Gastroesophageal sphincter (tissue), 4 donors: ENCODE results near the gene DDIT3. TPM values are rescaled to one million over a fixed set of nuclear protein-coding genes. Genes with fewer than 3 reads are reported as not detected.

Experiments
- ATAC-seq: fragments of 150-250 bp; one replicate; pipeline ENCODE4 v1.9.1; 2016; ENCODE audit warnings: mild to moderate bottlenecking, moderate library complexity
- H3K27ac ChIP-seq, 4 donors: fragments of 200-600 bp; sonication (generic) in 3 of 4; 1 replicate in 3 of 4; 2 replicates in 1 of 4; pipeline ENCODE4 v1.5.1; 2016 to 2019
- H3K27me3 ChIP-seq: fragments of 200-600 bp; sonication (generic); one replicate; pipeline ENCODE4 v1.5.1; 2019
- H3K36me3 ChIP-seq, 2 donors: fragments of 200-600 bp; sonication (generic); one replicate each; pipeline ENCODE4 v1.5.1; 2019; ENCODE audit warnings: control low read depth in 1 of 2
- H3K4me1 ChIP-seq, 3 donors: fragments of 200-600 bp; sonication (generic); 1 replicate in 2 of 3; 2 replicates in 1 of 3; pipeline ENCODE4 v1.5.1; 2016 to 2019; ENCODE audit warnings: control low read depth in 2 of 3
- H3K4me3 ChIP-seq, 2 donors: fragments of 200-600 bp; sonication (generic); one replicate each; pipeline ENCODE4 v1.5.1; 2019; ENCODE audit warnings: mild to moderate bottlenecking in 1 of 2, moderate library complexity in 1 of 2
- H3K9me3 ChIP-seq, 3 donors: fragments of 200-600 bp; sonication (generic); one replicate each; pipeline ENCODE4 v1.5.1; 2017 to 2019; ENCODE audit warnings: control low read depth in 2 of 3
- EP300 ChIP-seq: sonication (generic); formaldehyde crosslinking; IDR thresholded peaks from one replicate; pipeline ENCODE4 v1.6.1; 2017; ENCODE audit warnings: antibody characterized with exemption, mild to moderate bottlenecking
- POLR2A ChIP-seq, 2 donors: fragments of 450-650 bp; IDR thresholded peaks; one replicate each; pipeline ENCODE4 v1.6.1; 2017; ENCODE audit warnings: antibody characterized with exemption in 2 of 2, mild to moderate bottlenecking in 2 of 2, moderate library complexity in 1 of 2
- POLR2AphosphoS5 ChIP-seq: sonication (generic); formaldehyde crosslinking; IDR thresholded peaks from one replicate; pipeline ENCODE4 v1.6.1; 2017; ENCODE audit warnings: antibody characterized with exemption
- WGBS, 2 donors: methylation state at CpG; one replicate each; pipeline ENCODE4 v1.1.5; 2018; ENCODE audit warnings: low coverage in 1 of 2; 5-methylcytosine and 5-hydroxymethylcytosine counted together
- total RNA-seq, 4 donors: library from RNA; depleted of rRNA; stranded (reverse); fragments of >200 nt; gene quantifications; one replicate each; pipeline ENCODE4 v1.1.0, GENCODE V29; 2016
- TF ChIP-seq, protein P1 (sequence below), 4 experiments: fragments of 200-600 bp in 2 of 4; fragments of 450-650 bp in 2 of 4; sonication (generic) in 1 of 4; IDR thresholded peaks; one replicate each; pipeline ENCODE4 v1.5.1; 2017 to 2019; ENCODE audit warnings: antibody characterized with exemption in 4 of 4, mild to moderate bottlenecking in 2 of 4, moderate library complexity in 2 of 4

DDIT3 gene
- total RNA-seq, 4 donors from 2014 or later, result 17.7 to 41.2 (median 36.5) TPM

DNA sequence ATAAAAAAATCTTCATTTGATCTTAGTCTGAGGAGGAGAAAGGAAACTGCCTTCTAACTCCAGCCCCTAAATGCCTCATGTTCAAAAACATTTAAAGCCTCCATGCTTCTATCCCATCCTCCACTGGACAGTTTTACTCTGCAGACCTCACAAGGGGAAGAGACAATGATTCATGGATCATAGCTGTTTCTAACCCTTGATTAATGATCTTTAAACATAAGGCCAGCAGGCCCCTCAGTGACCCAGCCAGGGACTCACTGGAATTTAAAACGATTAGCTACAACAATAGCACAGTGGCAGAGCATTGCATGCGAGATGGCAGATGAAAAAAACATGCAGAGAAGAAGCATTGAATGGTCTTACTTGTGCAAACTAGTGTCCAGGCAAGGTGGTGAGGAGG is 20.7 kb upstream of the DDIT3 start:
- H3K9me3 ChIP-seq, result no peaks in the 10 kb centered on the region
- H3K27ac ChIP-seq, result no peak overlapping the region
- 17 to 21% methylated on average over 2 of the region's 2 CpGs for WGBS, 2 donors
- no peak overlapping the region for H3K4me3 ChIP-seq
- H3K27me3 ChIP-seq, result no peaks in the 10 kb centered on the region
- no peak for ATAC-seq
- H3K4me1 ChIP-seq, result peaks cover 3 to 35% (median 8%) of the 10 kb centered on the region in 3 donors
- no peak for TF ChIP-seq POLR2A (IDR thresholded peaks at IDR 0.05)
- TF ChIP-seq, protein P1, sequence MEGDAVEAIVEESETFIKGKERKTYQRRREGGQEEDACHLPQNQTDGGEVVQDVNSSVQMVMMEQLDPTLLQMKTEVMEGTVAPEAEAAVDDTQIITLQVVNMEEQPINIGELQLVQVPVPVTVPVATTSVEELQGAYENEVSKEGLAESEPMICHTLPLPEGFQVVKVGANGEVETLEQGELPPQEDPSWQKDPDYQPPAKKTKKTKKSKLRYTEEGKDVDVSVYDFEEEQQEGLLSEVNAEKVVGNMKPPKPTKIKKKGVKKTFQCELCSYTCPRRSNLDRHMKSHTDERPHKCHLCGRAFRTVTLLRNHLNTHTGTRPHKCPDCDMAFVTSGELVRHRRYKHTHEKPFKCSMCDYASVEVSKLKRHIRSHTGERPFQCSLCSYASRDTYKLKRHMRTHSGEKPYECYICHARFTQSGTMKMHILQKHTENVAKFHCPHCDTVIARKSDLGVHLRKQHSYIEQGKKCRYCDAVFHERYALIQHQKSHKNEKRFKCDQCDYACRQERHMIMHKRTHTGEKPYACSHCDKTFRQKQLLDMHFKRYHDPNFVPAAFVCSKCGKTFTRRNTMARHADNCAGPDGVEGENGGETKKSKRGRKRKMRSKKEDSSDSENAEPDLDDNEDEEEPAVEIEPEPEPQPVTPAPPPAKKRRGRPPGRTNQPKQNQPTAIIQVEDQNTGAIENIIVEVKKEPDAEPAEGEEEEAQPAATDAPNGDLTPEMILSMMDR (IDR thresholded peaks at IDR 0.05), result no peak
- no peak for TF ChIP-seq POLR2AphosphoS5
- TF ChIP-seq EP300, result no peak
- peaks cover 0 to 55% of the 10 kb centered on the region in 2 donors for H3K36me3 ChIP-seq

DNA sequence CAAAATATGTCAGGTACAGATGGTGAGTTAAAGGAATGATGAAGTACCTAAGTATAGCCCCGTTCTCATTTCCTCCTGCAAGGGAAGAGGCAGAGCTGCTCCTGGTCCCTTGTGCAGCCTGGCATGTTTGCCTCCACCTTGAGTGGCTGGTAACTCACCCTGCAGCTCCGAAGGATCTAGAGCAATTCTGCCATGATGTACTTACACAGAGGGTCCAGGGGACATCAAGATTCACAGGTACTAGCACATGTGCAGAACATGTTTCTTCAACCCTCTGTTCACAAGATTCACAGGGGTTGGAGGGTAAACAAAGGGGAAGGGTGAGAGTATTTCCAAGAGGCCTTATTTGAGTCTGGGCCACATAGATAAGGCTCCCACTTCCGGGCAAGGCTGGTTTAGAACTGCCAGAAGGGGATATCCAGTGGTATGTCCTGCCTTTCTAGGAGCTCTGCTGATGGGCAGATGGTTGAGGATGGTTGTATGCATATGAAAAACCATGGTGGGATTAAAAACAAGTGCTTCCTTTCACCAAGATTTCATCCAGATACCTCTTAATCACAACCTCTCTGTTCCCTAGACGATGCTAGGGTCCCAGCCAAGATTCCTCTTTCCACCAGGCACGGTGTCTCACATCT is 18.9 kb upstream of the DDIT3 start:
- Histone ChIP-seq H3K9me3 (no peaks in the 10 kb centered on the region), H3K27ac (no peak overlapping the region), H3K4me1 (peaks cover 0 to 18% (median 0%) of the 10 kb centered on the region in 3 donors), H3K4me3 (no peak overlapping the region), H3K27me3 (no peaks in the 10 kb centered on the region), H3K36me3 (peaks cover 0 to 73% of the 10 kb centered on the region in 2 donors)
- TF ChIP-seq, protein P1 (IDR thresholded peaks at IDR 0.05), result no peak
- TF ChIP-seq EP300, result no peak
- no peak for TF ChIP-seq POLR2A (IDR thresholded peaks at IDR 0.05)
- no peak for TF ChIP-seq POLR2AphosphoS5
- no peak for ATAC-seq
- WGBS, 2 donors, result 60 to 79% methylated on average over 1 to 4 of the region's 5 CpGs

- H3K9me3 ChIP-seq, result no peaks in the 10 kb centered on the region
- no peak for TF ChIP-seq EP300
- H3K36me3 ChIP-seq, result peaks cover 0 to 86% of the 10 kb centered on the region in 2 donors
- H3K27me3 ChIP-seq, result no peaks in the 10 kb centered on the region
- 100% methylated on average over 1 of the region's 1 CpG; no CpG with 5 or more reads in 1 of the 2 donors for WGBS, 2 donors
- no peak overlapping the region for H3K4me3 ChIP-seq
- peaks cover 0 to 5% (median 0%) of the 10 kb centered on the region in 3 donors for H3K4me1 ChIP-seq
- no peak overlapping the region for H3K27ac ChIP-seq
- ATAC-seq, result no peak
Measured at GRCh38 chr12:57536597-57536942, 16.3 kb upstream of the DDIT3 start.

- Histone ChIP-seq H3K4me3 (no peak overlapping the region), H3K27ac (no peak overlapping the region), H3K36me3 (peaks cover 0 to 86% of the 10 kb centered on the region in 2 donors), H3K9me3 (no peaks in the 10 kb centered on the region), H3K4me1 (peaks cover 0 to 5% (median 0%) of the 10 kb centered on the region in 3 donors), H3K27me3 (no peaks in the 10 kb centered on the region)
- TF ChIP-seq POLR2AphosphoS5, result no peak
- 55 to 75% methylated on average over 3 to 6 of the region's 6 CpGs for WGBS, 2 donors
- no peak for ATAC-seq
Measured at GRCh38 chr12:57535764-57536596, 15.7 kb upstream of the DDIT3 start.

DNA sequence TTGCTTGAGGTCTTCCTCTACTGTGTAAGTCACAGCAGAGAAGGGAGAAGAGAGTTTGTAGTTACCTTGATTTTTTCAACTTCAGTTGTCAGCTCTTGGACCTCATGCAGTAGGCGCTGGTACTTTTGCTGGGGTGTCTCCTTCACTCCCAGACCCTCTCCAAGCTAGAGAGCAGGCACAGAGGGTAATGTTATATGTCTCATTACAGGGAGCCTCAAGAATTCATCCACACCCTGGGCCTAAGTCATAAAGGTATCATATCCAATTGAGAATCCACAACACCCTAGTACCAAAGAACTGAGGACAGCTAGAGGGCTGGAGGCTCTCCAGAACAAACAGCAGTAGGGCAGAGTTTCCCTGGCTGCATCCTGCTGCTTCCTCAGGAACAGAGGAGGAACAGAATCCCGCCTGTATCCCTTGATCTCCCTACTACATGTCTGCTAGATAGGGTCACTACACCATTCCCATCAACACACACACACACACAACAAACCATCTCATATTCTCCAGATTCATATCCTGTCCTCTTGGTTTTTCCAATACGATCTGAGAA is 14.8 kb upstream of the DDIT3 start:
- 90% methylated on average over 1 to 2 of the region's 3 CpGs for WGBS, 2 donors
- Histone ChIP-seq H3K27ac (no peak overlapping the region), H3K9me3 (no peaks in the 10 kb centered on the region), H3K27me3 (no peaks in the 10 kb centered on the region), H3K36me3 (peaks cover 0 to 92% of the 10 kb centered on the region in 2 donors), H3K4me3 (no peak overlapping the region), H3K4me1 (peaks cover 0 to 5% (median 0%) of the 10 kb centered on the region in 3 donors)
- no peak for ATAC-seq
- TF ChIP-seq POLR2A (IDR thresholded peaks at IDR 0.05) (no peak), EP300 (no peak), POLR2AphosphoS5 (no peak)
- TF ChIP-seq, protein P1 (IDR thresholded peaks at IDR 0.05), result no peak
